Activated CD4-positive, CD25-positive, alpha-beta regulatory T cell treated with anti-CD3 and anti-CD28 coated beads, Interleukin-2, amount 50 U/mL, for 72 hours (primary cell): Measurements from ENCODE around the gene NANOGP8.
"Not testable (repeated sequence)": the region's sequence is repeated elsewhere in the genome, so short reads cannot be mapped to it uniquely, and the experiment has no call there.

Experiments used
- DNase-seq: peaks from one replicate; pipeline ENCODE4 v3.0.0; 2021

Gene NANOGP8

DNA sequence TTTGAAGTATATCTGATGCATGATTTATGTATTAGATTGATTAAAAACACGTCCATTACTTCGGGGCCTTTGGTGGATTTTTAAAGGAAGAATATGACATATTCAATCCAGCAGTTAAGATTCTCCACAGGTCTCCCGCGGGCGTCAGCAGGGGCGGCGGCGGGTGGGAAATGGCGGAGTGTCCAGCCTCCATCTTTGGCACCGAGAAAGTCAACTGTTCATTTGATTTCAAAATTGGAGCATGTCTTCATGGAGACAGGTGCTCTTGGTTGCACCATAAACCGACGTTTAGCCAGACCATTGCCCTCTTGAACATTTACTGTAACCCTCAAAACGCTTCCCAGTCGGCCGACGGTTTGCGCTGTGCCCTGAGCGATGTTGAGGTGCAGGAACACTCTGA is 7.2 kb upstream of the NANOGP8 start:
- no peak for DNase-seq

DNA sequence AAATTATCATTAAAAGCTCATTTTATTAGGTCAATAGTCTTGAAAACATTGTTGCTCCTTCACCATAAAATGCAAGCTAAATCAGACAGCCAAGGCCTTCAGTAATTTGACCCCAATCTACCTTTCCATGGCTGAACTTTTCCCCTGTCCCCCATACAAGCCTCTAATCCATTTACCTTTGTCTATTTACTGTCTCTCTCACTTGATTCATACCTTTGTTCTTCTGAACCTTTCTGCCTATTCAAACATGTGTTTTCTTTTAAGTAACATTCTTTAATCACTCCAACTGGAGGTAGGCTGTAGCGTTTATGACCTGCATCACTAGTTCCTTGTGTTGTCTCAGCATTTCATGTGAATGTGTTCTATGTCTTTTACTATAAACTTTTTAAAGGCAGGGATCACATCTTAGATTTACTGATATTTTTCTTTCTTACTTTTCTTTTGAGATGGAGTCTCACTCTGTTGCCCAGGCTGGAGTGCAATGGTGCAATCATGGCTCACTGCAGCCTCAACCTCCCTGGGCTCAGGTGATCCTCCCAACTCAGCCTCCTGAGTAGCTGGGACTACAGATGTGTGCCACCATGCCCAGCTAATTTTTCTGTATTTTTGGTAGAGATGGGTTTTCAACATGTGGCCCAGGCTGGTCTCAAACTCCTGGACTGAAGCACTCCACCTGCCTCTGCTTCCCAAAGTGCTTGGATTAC is 5.2 kb upstream of the NANOGP8 start:
- no peak for DNase-seq

- DNase-seq: no peak
Observed at GRCh38 chr15:35089551-35089950, 4.5 kb upstream of the NANOGP8 start.

GRCh38 chr15:35088329-35088728 is 3.2 kb upstream of the NANOGP8 start:
- no peak for DNase-seq

- no peak for DNase-seq
Observed at GRCh38 chr15:35087759-35088158, 2.7 kb upstream of the NANOGP8 start.

DNA sequence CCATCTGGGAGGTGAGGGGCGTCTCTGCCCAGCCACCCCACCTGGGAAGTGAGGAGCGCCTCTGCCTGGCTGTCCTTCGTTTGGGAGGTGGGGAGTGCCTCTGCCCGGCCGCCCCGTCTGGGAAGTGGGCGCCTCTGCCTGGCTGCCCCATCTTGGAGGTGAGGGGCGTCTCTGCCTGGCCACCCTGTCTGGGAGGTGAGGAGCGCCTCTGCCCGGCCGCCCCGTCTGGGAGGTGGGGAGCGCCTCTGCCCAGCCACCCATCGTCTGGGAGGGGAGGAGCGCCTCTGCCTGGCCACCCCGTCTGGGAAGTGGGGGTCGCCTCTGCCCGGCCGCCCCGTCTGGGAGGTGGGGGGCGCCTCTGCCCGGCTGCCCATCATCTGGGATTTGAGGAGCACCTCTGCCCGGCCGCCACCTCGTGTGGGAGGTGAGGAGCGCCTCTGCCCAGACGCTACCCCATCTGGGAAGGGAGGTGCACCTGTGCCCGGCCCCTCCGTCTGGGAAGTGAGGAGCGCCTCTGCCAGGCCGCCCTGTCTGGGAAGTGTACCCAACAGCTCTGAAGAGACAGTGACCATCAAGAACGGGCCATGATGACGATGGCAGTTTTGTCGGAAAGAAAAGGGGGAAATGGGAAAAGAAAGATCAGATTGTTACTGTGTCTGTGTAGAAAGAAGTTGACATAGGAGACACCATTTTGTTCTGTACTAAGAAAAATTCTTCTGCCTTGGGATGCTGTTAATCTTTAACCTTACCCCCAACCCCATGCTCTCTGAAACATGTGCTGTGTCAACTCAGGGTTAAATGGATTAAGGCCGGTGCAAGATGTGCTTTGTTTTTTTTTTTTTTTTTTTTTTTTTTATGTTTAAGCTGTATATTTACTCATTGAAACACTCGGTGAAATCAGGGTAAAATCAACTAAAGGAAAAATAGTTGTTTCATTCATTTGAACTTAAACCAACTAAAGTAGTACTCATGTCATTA is 2.4 kb downstream of the NANOGP8 start:
- DNase-seq: not testable (repeated sequence)

GRCh38 chr15:35081626-35082365 is 3.3 kb downstream of the NANOGP8 start:
- DNase-seq: not testable (repeated sequence)

- no peak for DNase-seq
Observed at GRCh38 chr15:35080226-35080625, 4.9 kb downstream of the NANOGP8 start.

GRCh38 chr15:35078221-35078915 is 6.7 kb downstream of the NANOGP8 start:
- DNase-seq: no peak

GRCh38 chr15:35071106-35071505 is 14.0 kb downstream of the NANOGP8 start:
- no peak for DNase-seq

- no peak for DNase-seq
Observed at GRCh38 chr15:35068846-35069475, 16.1 kb downstream of the NANOGP8 start.

DNA sequence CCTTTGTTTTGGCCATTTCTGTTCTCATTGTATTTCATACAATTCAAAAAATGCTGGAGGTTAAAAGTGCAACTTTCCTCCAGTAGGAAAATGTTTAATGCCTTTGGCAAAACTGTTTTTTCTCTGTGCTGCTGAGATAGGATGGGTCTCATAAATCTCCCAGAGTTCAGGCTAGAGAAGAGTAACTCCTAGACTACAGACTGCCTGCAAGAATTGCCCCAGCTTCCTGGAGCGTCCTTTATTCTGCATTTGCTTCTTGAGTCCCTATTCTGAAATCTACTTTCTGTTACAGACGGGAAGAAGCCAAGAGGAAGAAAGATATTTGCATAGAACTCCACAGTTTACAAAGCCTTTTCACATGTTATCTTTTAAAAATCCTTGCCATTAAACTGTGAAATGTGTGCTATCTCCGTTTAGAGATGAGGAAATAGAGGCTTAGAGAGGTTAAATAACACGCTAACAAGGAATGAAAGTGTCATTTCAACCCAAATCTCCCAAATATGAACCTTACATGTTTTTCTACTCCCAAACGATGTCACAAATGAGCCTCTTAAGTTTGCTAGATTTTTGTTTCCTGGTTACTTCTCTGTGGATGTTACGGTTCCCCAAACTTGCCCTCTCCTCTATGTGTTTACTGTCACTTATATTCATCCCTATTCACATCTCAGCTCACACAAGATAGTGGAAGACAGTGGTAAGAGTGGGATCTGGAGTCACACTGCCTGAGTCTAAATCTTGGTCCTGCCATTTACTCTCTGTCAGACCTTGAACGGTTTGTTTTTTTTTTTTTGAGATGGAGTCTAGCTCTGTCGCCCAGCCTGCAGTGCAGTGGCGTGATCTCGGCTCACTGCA is 17.4 kb downstream of the NANOGP8 start:
- DNase-seq: no peak

- DNase-seq: no peak
Observed at GRCh38 chr15:35066094-35066493, 19.0 kb downstream of the NANOGP8 start.

- DNase-seq: no peak
Observed at GRCh38 chr15:35064576-35065190, 20.4 kb downstream of the NANOGP8 start.

- no peak for DNase-seq
Observed at GRCh38 chr15:35062738-35063099, 22.4 kb downstream of the NANOGP8 start.

DNA sequence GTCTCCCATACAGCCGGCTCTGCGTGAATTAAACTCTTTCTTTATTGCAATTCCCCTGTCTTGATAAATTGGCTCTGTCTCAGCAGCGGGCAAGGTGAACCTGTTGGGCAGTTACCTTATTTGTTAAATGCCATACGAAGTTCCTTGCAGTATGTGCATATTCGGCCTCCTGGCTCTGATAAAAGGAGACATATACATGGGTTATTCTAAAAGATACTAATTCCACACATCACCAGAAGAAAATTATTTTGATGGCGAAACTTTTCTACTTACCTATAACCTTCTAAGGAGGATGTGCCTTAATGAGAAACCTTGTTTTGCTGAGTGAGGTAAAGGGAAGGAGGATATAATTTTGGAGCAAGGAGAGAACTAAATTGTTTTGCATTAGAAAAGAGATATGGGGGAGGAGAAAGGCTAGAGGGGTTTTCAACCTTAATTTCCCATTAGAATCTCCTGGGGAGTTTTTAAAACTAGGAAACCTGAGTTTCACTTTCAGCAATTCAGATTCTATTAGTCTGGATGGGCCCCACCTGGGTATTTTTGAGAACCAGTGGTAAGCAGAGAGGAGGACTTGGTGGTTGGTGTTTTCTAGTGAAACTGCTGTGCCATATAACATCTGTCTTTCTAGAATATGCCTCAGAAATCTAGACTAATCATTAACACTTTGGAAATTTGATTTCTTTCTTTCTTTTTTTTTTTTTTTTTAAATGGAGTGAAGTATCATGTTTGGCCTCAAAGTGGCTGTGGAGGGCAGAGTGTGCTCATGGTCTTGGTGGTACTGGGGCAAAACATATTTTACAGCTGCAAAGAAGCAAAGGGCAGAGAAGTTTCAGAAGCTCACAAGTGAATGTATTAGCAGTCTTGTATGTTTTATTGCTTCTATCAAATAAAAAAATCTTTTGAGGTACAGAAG is 23.0 kb downstream of the NANOGP8 start:
- DNase-seq: no peak

- no peak for DNase-seq
Observed at GRCh38 chr15:35061161-35061824, 23.8 kb downstream of the NANOGP8 start.

GRCh38 chr15:35060591-35060990 is 24.5 kb downstream of the NANOGP8 start:
- DNase-seq: no peak

- DNase-seq: no peak
Observed at GRCh38 chr15:35058534-35059054, 26.5 kb downstream of the NANOGP8 start.
